Measurements from ENCODE around the gene RBM33.

RBM33 gene

GRCh38 chr7:155778349-155778748, 133.9 kb downstream of the RBM33 start:
- no peak for DNase-seq

GRCh38 chr7:155780884-155781283, 136.4 kb downstream of the RBM33 start:
- DNase-seq: no peak

- DNase-seq: no peak
Measured at GRCh38 chr7:155781433-155781832, 137.0 kb downstream of the RBM33 start.

GRCh38 chr7:155782466-155782865, 138.0 kb downstream of the RBM33 start:
- no peak for DNase-seq

- DNase-seq: no peak
Measured at GRCh38 chr7:155785536-155785935, 141.1 kb downstream of the RBM33 start.

GRCh38 chr7:155786491-155786890, 142.0 kb downstream of the RBM33 start:
- DNase-seq: no peak

GRCh38 chr7:155787171-155787851, 142.8 kb downstream of the RBM33 start:
- peak; percentile 47 for DNase-seq

GRCh38 chr7:155788616-155789000, 144.1 kb downstream of the RBM33 start:
- DNase-seq: no peak

GRCh38 chr7:155789001-155789725, 144.7 kb downstream of the RBM33 start:
- DNase-seq: no peak

- no peak for DNase-seq
Measured at GRCh38 chr7:155790666-155791065, 146.2 kb downstream of the RBM33 start.

- DNase-seq: no peak
Measured at GRCh38 chr7:155791214-155791737, 146.8 kb downstream of the RBM33 start.

- DNase-seq: no peak
Measured at GRCh38 chr7:155791836-155792235, 147.4 kb downstream of the RBM33 start.

GRCh38 chr7:155792315-155792960, 148.0 kb downstream of the RBM33 start:
- DNase-seq: no peak

GRCh38 chr7:155792999-155793560, 148.6 kb downstream of the RBM33 start:
- no peak for DNase-seq

GRCh38 chr7:155793720-155794119, 149.3 kb downstream of the RBM33 start:
- no peak for DNase-seq

- DNase-seq: no peak
Measured at GRCh38 chr7:155794196-155794595, 149.7 kb downstream of the RBM33 start.

GRCh38 chr7:155795401-155795800, 150.9 kb downstream of the RBM33 start:
- DNase-seq: no peak

GRCh38 chr7:155795951-155796350, 151.5 kb downstream of the RBM33 start:
- DNase-seq: no peak

- DNase-seq: peak; percentile 57
Measured at GRCh38 chr7:155796381-155797261, 152.2 kb downstream of the RBM33 start.

GRCh38 chr7:155797262-155798250, 153.1 kb downstream of the RBM33 start:
- no peak for DNase-seq
